Left ventricle myocardium inferior (tissue), 1 donor: ENCODE results near the gene PTCHD4. TPM values are rescaled to one million over a fixed set of nuclear protein-coding genes. Genes with fewer than 3 reads are reported as not detected.

Experiments used
- DNase-seq: peaks from one replicate; pipeline ENCODE4 v3.0.0-alpha.2; 2020
- H3K27ac ChIP-seq: fragments of 200-600 bp; replicated peaks from 2 replicates; pipeline ENCODE4 v1.8.0; 2021
- H3K27me3 ChIP-seq: fragments of 200-600 bp; 2 replicates; pipeline ENCODE4 v1.8.0; 2021; ENCODE audit warnings: low read depth
- H3K36me3 ChIP-seq: fragments of 200-600 bp; 2 replicates; pipeline ENCODE4 v1.8.0; 2021
- H3K4me1 ChIP-seq: fragments of 200-600 bp; 2 replicates; pipeline ENCODE4 v1.8.0; 2021
- H3K4me3 ChIP-seq: fragments of 200-600 bp; 2 replicates; pipeline ENCODE4 v1.8.0; 2021; ENCODE audit warnings: mild to moderate bottlenecking, moderate library complexity
- H3K9me3 ChIP-seq: fragments of 200-600 bp; replicated peaks from 2 replicates; pipeline ENCODE4 v1.8.0; 2021
- CTCF ChIP-seq: fragments of 200-600 bp; IDR thresholded peaks from 2 replicates; pipeline ENCODE4 v1.8.0; 2021; ENCODE audit warnings: antibody characterized with exemption, mild to moderate bottlenecking, borderline replicate concordance
- intact Hi-C: fragments of 100-400 bp; cut with micrococcal nuclease; formaldehyde crosslinking; loops from one replicate; pipeline ENCODE4 v1.11.0; 2022
- total RNA-seq: library from RNA; stranded (reverse); fragmentation: NEBNext Ultra II Directional; extraction: Animal tissue kit (Norgen Biotek cat#: 25700); gene quantifications from one replicate; pipeline ENCODE4 v1.2.1, GENCODE V29; 2021
- donor health status: DM: no; HTN: yes; CAD: no; lungs with severe emphysema.

The PTCHD4 gene
- total RNA-seq, 1 donor from 2014 or later: 1.0 TPM

- H3K27me3 ChIP-seq: no peaks in the 10 kb centered on the region
- intact Hi-C loops: no loop called here
- no peak for TF ChIP-seq CTCF
These were observed 31.0 kb upstream of the PTCHD4 start for GRCh38 chr6:48141975-48142374.

GRCh38 chr6:48139818-48140614, 29.0 kb upstream of the PTCHD4 start:
- no peaks in the 10 kb centered on the region for H3K27me3 ChIP-seq
- no peak overlapping the region for H3K4me3 ChIP-seq
- peaks cover 7% of the 10 kb centered on the region for H3K4me1 ChIP-seq
- intact Hi-C loops: no loop called here
- no peak overlapping the region for H3K27ac ChIP-seq
- H3K36me3 ChIP-seq: no peaks in the 10 kb centered on the region
- H3K9me3 ChIP-seq: no peaks in the 10 kb centered on the region
- no peak for DNase-seq
- TF ChIP-seq CTCF: no peak

More at GRCh38 chr6:48141975-48142374, 31.0 kb upstream of the PTCHD4 start:
- Histone ChIP-seq H3K4me1 (peaks cover 7% of the 10 kb centered on the region), H3K36me3 (no peaks in the 10 kb centered on the region), H3K4me3 (no peak overlapping the region), H3K9me3 (no peaks in the 10 kb centered on the region), H3K27ac (no peak overlapping the region)
- DNase-seq: no peak

GRCh38 chr6:48136856-48137255, 25.9 kb upstream of the PTCHD4 start:
- Histone ChIP-seq H3K9me3 (no peaks in the 10 kb centered on the region), H3K27ac (no peak overlapping the region), H3K27me3 (no peaks in the 10 kb centered on the region), H3K4me1 (no peaks in the 10 kb centered on the region), H3K4me3 (no peak overlapping the region), H3K36me3 (no peaks in the 10 kb centered on the region)
- DNase-seq: no peak
- no peak for TF ChIP-seq CTCF
- intact Hi-C loops: no loop called here

GRCh38 chr6:48135323-48136084, 24.5 kb upstream of the PTCHD4 start:
- no peak for DNase-seq
- Histone ChIP-seq H3K27me3 (no peaks in the 10 kb centered on the region), H3K36me3 (no peaks in the 10 kb centered on the region), H3K4me3 (no peak overlapping the region), H3K9me3 (no peaks in the 10 kb centered on the region), H3K4me1 (no peaks in the 10 kb centered on the region), H3K27ac (no peak overlapping the region)
- no peak for TF ChIP-seq CTCF
- intact Hi-C loops: no loop called here

- intact Hi-C loops: no loop called here
These were observed 23.2 kb upstream of the PTCHD4 start for GRCh38 chr6:48134246-48134645.

More at GRCh38 chr6:48134246-48134645, 23.2 kb upstream of the PTCHD4 start:
- no peak for TF ChIP-seq CTCF
- no peaks in the 10 kb centered on the region for H3K36me3 ChIP-seq
- H3K4me3 ChIP-seq: no peak overlapping the region
- no peaks in the 10 kb centered on the region for H3K27me3 ChIP-seq
- H3K4me1 ChIP-seq: no peaks in the 10 kb centered on the region
- H3K9me3 ChIP-seq: no peaks in the 10 kb centered on the region
- no peak overlapping the region for H3K27ac ChIP-seq
- DNase-seq: no peak
